Measurements from ENCODE around the gene C1GALT1C1L. TPM values are rescaled to one million over a fixed set of nuclear protein-coding genes. Genes with fewer than 3 reads are reported as not detected.

The C1GALT1C1L gene
- total RNA-seq = 0.29 to 0.38 TPM (median 0.38 TPM) in 3 replicates

DNA sequence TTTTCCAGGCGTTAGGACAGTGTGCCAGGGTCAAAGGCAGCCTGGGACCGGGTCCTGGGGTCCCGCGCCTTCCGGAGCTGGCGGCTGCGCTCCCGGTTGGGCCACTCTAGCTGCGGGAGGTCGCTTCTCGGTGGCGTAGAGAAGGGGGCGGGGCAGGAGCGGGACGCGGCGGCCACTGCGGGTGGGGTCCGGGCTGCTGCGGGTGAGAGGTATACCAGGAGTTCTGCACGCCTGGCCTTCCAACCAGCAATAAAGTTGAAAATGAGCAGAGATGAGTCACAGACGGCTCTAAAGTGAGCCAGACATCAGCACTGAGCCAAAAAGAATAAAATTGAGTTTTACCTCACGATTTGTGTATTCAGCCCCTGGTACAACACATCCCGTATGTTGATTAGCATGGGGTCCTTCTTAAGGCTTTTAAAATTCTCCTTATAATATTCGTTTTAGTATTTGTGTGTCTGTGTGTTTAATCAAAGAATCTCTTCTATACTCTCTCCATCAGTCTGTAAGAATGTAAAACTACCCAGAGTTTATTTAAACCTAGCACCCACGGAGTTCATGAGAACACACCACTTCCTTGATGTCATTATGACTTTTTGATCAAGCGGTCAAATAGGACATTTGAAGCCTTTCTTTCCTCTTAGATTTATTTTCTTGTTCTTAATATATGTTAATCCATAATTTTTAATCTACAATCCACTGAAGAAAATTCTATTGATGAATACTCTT lies at the start of gene C1GALT1C1L:
TSS of gene C1GALT1C1L (minus strand) at position 108 of the 729 bp plus-strand sequence. CDS start at position 1, 107 bp downstream.
- Mint-ChIP-seq H3K27me3 (ENCODE audit: low read depth) (no peaks in the 10 kb centered on the region), H3K4me3 (peak within 1 kb of the TSS; percentile 59), H3K4me1 (no peaks in the 10 kb centered on the region), H3K27ac (no peak within 1 kb of the TSS), H3K36me3 (peaks cover 3% of the 10 kb centered on the region), H3K9me3 (peaks cover 21% of the 10 kb centered on the region)
- DNase-seq (ENCODE audit: low spot score in 2 of 2, unreplicated experiment in 2 of 2) = no peak
- TF ChIP-seq, protein P1, sequence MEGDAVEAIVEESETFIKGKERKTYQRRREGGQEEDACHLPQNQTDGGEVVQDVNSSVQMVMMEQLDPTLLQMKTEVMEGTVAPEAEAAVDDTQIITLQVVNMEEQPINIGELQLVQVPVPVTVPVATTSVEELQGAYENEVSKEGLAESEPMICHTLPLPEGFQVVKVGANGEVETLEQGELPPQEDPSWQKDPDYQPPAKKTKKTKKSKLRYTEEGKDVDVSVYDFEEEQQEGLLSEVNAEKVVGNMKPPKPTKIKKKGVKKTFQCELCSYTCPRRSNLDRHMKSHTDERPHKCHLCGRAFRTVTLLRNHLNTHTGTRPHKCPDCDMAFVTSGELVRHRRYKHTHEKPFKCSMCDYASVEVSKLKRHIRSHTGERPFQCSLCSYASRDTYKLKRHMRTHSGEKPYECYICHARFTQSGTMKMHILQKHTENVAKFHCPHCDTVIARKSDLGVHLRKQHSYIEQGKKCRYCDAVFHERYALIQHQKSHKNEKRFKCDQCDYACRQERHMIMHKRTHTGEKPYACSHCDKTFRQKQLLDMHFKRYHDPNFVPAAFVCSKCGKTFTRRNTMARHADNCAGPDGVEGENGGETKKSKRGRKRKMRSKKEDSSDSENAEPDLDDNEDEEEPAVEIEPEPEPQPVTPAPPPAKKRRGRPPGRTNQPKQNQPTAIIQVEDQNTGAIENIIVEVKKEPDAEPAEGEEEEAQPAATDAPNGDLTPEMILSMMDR (IDR thresholded peaks at IDR 0.05; ENCODE audit: unreplicated experiment) = no peak

DNA sequence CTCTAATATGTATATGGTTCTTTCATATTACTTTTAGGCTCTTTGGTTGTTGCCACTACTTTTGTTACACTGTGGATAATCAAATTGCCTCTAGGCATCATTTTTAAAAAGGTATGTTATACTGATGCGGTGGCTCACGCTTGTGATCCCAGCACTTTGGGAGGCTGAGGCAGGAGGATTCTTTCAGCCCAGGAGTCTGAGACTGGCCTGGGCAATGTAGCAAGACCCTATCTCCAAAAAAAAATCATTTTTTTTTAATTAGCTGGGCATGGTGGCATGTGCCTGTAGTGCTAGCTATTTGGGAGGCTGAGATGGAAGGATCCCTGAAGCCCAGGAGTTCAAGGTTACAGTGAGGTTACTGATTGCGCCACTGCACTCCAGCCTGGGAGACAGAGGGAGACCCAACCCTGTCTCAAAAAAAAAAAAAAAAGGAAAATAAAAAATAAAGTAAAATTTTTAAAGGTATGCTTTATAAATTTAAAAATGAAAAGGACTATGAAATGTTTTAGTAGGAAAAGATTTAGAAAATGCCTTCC lies 49.5 kb upstream of the C1GALT1C1L start:
- Mint-ChIP-seq H3K4me3 (no peak overlapping the region), H3K9me3 (no peaks in the 10 kb centered on the region), H3K4me1 (peaks cover 23% of the 10 kb centered on the region), H3K27ac (peak overlapping the region; percentile 94), H3K27me3 (ENCODE audit: low read depth) (no peaks in the 10 kb centered on the region), H3K36me3 (peaks cover 2% of the 10 kb centered on the region)
- TF ChIP-seq, protein P1 (IDR thresholded peaks at IDR 0.05; ENCODE audit: unreplicated experiment) = no peak
- no peak for DNase-seq (ENCODE audit: low spot score in 2 of 2, unreplicated experiment in 2 of 2)

DNA sequence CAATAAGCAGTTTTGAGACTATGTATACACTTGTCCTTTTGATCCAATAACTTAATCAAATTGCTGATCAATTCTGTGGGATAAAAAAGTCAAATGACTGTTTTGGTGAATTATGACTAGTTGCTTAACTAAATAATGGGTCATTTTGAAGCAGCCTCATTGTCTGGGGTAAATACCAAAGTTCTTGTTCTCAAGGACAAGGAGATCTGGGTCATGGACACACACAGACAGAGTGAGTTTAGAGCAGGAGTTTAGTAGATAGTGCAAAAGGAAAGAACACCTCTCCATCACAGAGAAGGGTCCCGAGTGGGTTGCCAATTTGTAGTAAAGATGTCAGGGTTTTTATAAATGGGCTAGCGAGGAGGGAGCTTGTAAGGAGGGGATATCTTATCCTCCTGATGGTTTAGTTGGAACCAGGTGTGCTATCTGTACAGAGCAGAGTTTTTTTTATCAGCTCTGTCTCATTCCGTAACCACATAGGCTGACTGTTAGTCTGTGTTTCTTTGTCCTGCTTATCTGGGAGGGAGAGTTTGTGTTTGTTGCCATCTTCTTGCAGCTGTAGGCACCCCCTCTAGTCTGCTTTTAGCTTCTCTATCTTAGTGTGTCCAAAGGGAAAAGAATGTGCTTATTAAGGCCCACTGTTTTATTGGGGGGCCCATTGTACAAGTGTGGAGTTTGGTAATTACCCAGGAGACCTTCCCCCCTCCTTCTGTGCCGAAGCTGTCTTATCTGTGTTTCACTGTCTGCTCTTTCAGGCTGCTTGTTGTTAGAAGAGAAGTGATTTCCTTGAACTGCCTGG lies 48.7 kb upstream of the C1GALT1C1L start:
- Mint-ChIP-seq H3K27me3 (ENCODE audit: low read depth) (no peaks in the 10 kb centered on the region), H3K4me3 (peak overlapping the region; percentile 58), H3K36me3 (peaks cover 2% of the 10 kb centered on the region), H3K27ac (peak overlapping the region; percentile 94), H3K4me1 (peaks cover 23% of the 10 kb centered on the region), H3K9me3 (no peaks in the 10 kb centered on the region)
- no peak for DNase-seq (ENCODE audit: low spot score in 2 of 2, unreplicated experiment in 2 of 2)
- TF ChIP-seq, protein P1 (IDR thresholded peaks at IDR 0.05; ENCODE audit: unreplicated experiment) = no peak

DNA sequence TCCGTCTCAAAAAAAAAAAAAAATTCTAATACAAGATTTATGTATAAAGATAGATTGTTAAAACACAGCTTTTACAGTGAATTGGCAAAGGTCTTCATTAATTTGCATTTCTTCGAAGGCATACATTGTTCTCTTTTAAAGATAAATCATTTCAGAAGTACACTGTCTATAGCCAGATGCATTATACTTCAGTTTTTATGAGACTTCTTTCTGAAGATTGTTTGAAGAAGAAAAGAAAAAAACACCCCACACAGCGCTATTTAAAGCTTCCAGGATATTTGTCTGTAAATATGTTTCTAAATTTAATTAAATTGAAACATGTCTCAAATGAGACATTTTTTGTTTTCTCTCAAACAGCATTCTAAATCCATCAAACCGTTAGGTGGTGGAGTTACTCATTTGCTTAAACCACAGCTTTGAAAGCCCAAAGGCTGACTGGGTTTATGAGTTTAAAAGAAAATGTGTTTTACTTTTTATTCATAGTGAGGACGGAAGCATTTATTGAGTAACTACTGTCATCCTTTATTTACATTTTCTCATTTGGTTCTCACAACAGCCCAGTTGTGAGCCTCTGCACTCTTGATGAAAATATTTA lies 42.4 kb upstream of the C1GALT1C1L start:
- Mint-ChIP-seq H3K27me3 (ENCODE audit: low read depth) (peaks cover 3% of the 10 kb centered on the region), H3K4me1 (peaks cover 5% of the 10 kb centered on the region), H3K27ac (no peak overlapping the region), H3K9me3 (no peaks in the 10 kb centered on the region), H3K4me3 (no peak overlapping the region), H3K36me3 (peaks cover 2% of the 10 kb centered on the region)
- TF ChIP-seq, protein P1 (IDR thresholded peaks at IDR 0.05; ENCODE audit: unreplicated experiment) = no peak
- no peak for DNase-seq (ENCODE audit: low spot score in 2 of 2, unreplicated experiment in 2 of 2)

DNA sequence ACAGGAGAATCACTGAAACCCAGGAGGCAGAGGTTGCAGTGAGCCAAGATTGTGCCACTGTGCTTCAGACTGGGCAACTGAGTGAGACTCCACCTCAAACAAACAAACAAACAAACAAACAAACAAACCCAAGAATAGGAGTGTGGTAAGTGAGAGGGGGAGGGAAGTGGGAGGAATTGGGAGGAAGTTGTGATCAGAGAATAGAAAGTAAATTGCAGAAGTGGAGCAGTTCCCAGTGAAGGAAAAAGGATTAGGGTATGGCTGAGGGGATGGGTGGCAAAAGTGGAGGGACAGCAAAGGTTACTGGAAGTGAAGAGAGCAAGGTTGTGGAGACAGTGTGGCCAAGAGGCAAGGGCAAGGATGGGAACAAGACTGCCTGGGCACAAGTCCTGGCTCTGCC lies 41.1 kb upstream of the C1GALT1C1L start:
- H3K36me3 Mint-ChIP-seq = peaks cover 2% of the 10 kb centered on the region
- H3K27ac Mint-ChIP-seq = no peak overlapping the region
- TF ChIP-seq, protein P1 (IDR thresholded peaks at IDR 0.05; ENCODE audit: unreplicated experiment) = no peak
- H3K4me1 Mint-ChIP-seq = no peaks in the 10 kb centered on the region
- H3K9me3 Mint-ChIP-seq = no peaks in the 10 kb centered on the region
- peaks cover 3% of the 10 kb centered on the region for H3K27me3 Mint-ChIP-seq (ENCODE audit: low read depth)
- H3K4me3 Mint-ChIP-seq = no peak overlapping the region
- DNase-seq (ENCODE audit: low spot score in 2 of 2, unreplicated experiment in 2 of 2) = no peak

Data from mesothelial cell of epicardium (in vitro differentiated cells).